ENCODE measurements around the gene APOBEC3F.

Gene APOBEC3F

DNA sequence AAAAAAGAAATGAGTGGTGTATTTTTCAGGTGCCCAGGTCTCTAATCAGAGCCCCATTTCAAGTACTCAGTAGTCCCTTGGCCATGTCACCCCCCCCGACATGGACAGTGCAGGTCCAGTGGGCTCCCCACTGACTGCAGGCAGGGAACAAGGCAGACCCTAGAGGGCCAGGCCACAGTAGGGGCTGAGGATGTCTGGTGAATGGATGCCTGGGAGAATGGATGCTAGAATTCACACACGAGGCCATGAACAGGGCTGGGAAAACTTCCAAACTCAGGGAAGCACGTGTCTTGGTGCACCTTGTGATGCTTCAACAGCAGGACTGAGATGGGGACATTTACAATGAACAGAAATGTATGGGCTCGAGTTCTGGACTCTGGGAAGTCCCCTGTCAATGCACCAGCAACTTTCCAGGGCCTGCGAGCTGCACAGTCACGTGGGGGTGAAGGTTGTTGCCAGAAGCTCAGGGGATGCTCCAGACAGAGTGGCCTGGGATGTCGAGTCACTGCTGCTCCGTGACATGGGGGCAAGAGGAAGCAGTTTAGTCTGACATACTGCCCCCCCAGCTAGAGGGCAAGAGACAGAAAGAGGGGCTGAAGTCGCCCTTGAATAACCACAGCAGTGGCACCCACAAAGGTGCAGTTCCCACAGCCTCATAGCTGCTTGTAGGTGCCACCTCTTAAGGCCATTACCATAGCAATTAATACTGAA lies 39.5 kb downstream of the APOBEC3F start:
- ATAC-seq (ENCODE audit: insufficient read depth, low read depth), result no peak
- H3K27me3 ChIP-seq (ENCODE audit: insufficient read depth, low read length, poor library complexity), result no peaks in the 10 kb centered on the region
- H3K4me1 ChIP-seq (ENCODE audit: insufficient read depth, low read length), result peaks cover 15% of the 10 kb centered on the region
- no peaks in the 10 kb centered on the region for H4K20me1 ChIP-seq (ENCODE audit: insufficient read depth, low read length)
- H3K27ac ChIP-seq (ENCODE audit: low read length), result no peak overlapping the region
- no peaks in the 10 kb centered on the region for H3K36me3 ChIP-seq (ENCODE audit: insufficient read depth, low read length)
- H3K9me3 ChIP-seq (ENCODE audit: insufficient read depth, low read length, severe bottlenecking), result no peaks in the 10 kb centered on the region
- no peaks in the 10 kb centered on the region for H3K79me2 ChIP-seq (ENCODE audit: insufficient read depth, low read length)
- no peak overlapping the region for H2AFZ ChIP-seq (ENCODE audit: low read depth, low read length)
- H3K9ac ChIP-seq (ENCODE audit: low read depth, low read length), result no peak overlapping the region
- TF ChIP-seq, protein P1, sequence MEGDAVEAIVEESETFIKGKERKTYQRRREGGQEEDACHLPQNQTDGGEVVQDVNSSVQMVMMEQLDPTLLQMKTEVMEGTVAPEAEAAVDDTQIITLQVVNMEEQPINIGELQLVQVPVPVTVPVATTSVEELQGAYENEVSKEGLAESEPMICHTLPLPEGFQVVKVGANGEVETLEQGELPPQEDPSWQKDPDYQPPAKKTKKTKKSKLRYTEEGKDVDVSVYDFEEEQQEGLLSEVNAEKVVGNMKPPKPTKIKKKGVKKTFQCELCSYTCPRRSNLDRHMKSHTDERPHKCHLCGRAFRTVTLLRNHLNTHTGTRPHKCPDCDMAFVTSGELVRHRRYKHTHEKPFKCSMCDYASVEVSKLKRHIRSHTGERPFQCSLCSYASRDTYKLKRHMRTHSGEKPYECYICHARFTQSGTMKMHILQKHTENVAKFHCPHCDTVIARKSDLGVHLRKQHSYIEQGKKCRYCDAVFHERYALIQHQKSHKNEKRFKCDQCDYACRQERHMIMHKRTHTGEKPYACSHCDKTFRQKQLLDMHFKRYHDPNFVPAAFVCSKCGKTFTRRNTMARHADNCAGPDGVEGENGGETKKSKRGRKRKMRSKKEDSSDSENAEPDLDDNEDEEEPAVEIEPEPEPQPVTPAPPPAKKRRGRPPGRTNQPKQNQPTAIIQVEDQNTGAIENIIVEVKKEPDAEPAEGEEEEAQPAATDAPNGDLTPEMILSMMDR (IDR thresholded peaks at IDR 0.05; ENCODE audit: borderline replicate concordance, extremely low read depth, low read length, poor library complexity, severe bottlenecking), result no peak
- no peak for TF ChIP-seq EZH2 (IDR thresholded peaks at IDR 0.05; ENCODE audit: borderline replicate concordance, low read depth, low read length, severe bottlenecking)
- no peak overlapping the region for H3K4me3 ChIP-seq (ENCODE audit: low read depth in 1 of 2, low read length in 2 of 2)
- no peak overlapping the region for H3K4me2 ChIP-seq (ENCODE audit: insufficient read depth, low read length)
- no peak for DNase-seq

DNA sequence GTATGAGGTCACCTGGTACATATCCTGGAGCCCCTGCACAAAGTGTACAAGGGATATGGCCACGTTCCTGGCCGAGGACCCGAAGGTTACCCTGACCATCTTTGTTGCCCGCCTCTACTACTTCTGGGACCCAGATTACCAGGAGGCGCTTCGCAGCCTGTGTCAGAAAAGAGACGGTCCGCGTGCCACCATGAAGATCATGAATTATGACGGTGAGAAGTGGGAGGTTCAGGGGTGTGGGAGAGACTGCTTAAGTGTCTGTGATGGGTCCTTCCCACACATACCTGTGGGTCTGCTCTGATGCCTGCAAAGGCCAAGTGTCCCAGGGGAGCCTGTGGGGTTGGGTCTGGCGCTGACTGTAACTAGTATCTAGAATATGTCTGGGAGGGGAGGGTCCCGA lies 40.4 kb downstream of the APOBEC3F start:
- H3K4me2 ChIP-seq (ENCODE audit: insufficient read depth, low read length), result no peak overlapping the region
- no peaks in the 10 kb centered on the region for H3K27me3 ChIP-seq (ENCODE audit: insufficient read depth, low read length, poor library complexity)
- no peak for ATAC-seq (ENCODE audit: insufficient read depth, low read depth)
- H3K4me3 ChIP-seq (ENCODE audit: low read depth in 1 of 2, low read length in 2 of 2), result no peak overlapping the region
- no peak overlapping the region for H2AFZ ChIP-seq (ENCODE audit: low read depth, low read length)
- H3K9me3 ChIP-seq (ENCODE audit: insufficient read depth, low read length, severe bottlenecking), result no peaks in the 10 kb centered on the region
- no peaks in the 10 kb centered on the region for H3K36me3 ChIP-seq (ENCODE audit: insufficient read depth, low read length)
- no peaks in the 10 kb centered on the region for H4K20me1 ChIP-seq (ENCODE audit: insufficient read depth, low read length)
- H3K27ac ChIP-seq (ENCODE audit: low read length), result no peak overlapping the region
- DNase-seq, result no peak
- H3K79me2 ChIP-seq (ENCODE audit: insufficient read depth, low read length), result no peaks in the 10 kb centered on the region
- H3K4me1 ChIP-seq (ENCODE audit: insufficient read depth, low read length), result peaks cover 15% of the 10 kb centered on the region
- no peak overlapping the region for H3K9ac ChIP-seq (ENCODE audit: low read depth, low read length)
- no peak for TF ChIP-seq EZH2 (IDR thresholded peaks at IDR 0.05; ENCODE audit: borderline replicate concordance, low read depth, low read length, severe bottlenecking)
- TF ChIP-seq, protein P1 (IDR thresholded peaks at IDR 0.05; ENCODE audit: borderline replicate concordance, extremely low read depth, low read length, poor library complexity, severe bottlenecking), result no peak

DNA sequence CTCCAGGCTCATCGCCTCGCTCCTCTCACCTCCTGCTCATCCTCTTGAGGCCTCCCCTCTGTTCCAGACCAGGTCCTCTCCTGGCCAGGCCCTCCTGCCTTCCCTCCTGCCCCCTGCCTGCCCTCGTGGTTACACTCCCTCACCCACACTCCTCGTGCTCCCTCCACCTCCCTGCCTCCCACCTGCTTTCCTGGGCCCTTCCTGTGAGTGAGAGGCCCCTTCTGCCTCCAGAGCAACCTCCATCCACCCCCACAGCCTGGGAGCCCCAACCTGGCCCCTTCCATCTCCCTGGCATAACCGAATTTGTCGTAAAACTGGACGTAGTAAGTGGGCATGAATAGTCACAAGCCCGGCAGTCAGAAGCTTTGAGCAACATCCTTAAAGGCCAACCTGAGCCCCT lies 40.9 kb downstream of the APOBEC3F start:
- H3K9ac ChIP-seq (ENCODE audit: low read depth, low read length), result no peak overlapping the region
- TF ChIP-seq, protein P1 (IDR thresholded peaks at IDR 0.05; ENCODE audit: borderline replicate concordance, extremely low read depth, low read length, poor library complexity, severe bottlenecking), result no peak
- TF ChIP-seq EZH2 (IDR thresholded peaks at IDR 0.05; ENCODE audit: borderline replicate concordance, low read depth, low read length, severe bottlenecking), result no peak
- H3K36me3 ChIP-seq (ENCODE audit: insufficient read depth, low read length), result no peaks in the 10 kb centered on the region
- no peaks in the 10 kb centered on the region for H3K79me2 ChIP-seq (ENCODE audit: insufficient read depth, low read length)
- H3K4me2 ChIP-seq (ENCODE audit: insufficient read depth, low read length), result no peak overlapping the region
- ATAC-seq (ENCODE audit: insufficient read depth, low read depth) (no peak), DNase-seq (no peak)
- no peaks in the 10 kb centered on the region for H3K9me3 ChIP-seq (ENCODE audit: insufficient read depth, low read length, severe bottlenecking)
- no peaks in the 10 kb centered on the region for H4K20me1 ChIP-seq (ENCODE audit: insufficient read depth, low read length)
- H3K4me3 ChIP-seq (ENCODE audit: low read depth in 1 of 2, low read length in 2 of 2), result no peak overlapping the region
- no peak overlapping the region for H3K27ac ChIP-seq (ENCODE audit: low read length)
- peaks cover 15% of the 10 kb centered on the region for H3K4me1 ChIP-seq (ENCODE audit: insufficient read depth, low read length)
- H2AFZ ChIP-seq (ENCODE audit: low read depth, low read length), result no peak overlapping the region
- no peaks in the 10 kb centered on the region for H3K27me3 ChIP-seq (ENCODE audit: insufficient read depth, low read length, poor library complexity)
